GM10248 (cell line): ENCODE data around the gene CACNA1C.

Source experiments
- CTCF ChIA-PET: fragments of 300-600 bp; sonication (Branson Sonifier 250); formaldehyde crosslinking; extraction: SDS; loops from one replicate; lab custom pipeline; 2021; ENCODE audit warnings: antibody characterized with exemption; lab: Yijun Ruan, JAX
- POLR2A ChIA-PET: fragments of 350-650 bp; sonication (Branson Sonifier 250); formaldehyde crosslinking; extraction: SDS; loops from one replicate; lab custom pipeline; 2020; ENCODE audit warnings: antibody characterized with exemption; lab: Yijun Ruan, JAX
- DNase-seq: peaks from one replicate; pipeline ENCODE4 v3.0.0; 2012; ENCODE audit errors: extremely low spot score
- TF ChIP-seq, protein P1 (sequence below): IDR thresholded peaks from 2 replicates; pipeline ENCODE4 v1.5.1; 2012; ENCODE audit warnings: mild to moderate bottlenecking, low read depth; ENCODE audit errors: extremely low read depth, missing control alignments, control extremely low read depth

Gene CACNA1C

DNA sequence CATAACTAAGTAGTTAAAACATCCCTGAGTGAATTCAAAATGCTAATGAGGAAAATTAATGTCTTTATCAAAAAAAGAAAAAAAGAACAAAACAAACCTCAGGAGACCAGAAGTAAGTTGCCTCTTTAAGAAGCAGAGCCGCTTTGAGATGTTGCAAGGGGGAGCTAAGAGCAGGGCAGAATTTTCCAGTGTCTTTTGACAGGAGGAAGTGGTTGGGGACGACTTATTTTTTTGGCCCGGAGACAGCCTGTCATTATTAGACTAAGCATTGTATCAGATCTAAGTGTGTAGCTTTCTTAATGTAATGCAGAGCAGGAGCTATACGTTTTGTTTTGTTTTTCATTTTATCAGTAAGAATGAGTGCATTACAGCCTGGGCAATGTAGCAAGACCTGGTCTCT lies 206.6 kb downstream of the CACNA1C start:
- CTCF ChIA-PET: interaction anchor here (0.6 to 1.1 kb wide), 2 partner anchors 12 to 18 kb away, joined by 3 to 4 read pairs; no protein-coding TSS in a partner anchor
- POLR2A ChIA-PET: no interaction called here

DNA sequence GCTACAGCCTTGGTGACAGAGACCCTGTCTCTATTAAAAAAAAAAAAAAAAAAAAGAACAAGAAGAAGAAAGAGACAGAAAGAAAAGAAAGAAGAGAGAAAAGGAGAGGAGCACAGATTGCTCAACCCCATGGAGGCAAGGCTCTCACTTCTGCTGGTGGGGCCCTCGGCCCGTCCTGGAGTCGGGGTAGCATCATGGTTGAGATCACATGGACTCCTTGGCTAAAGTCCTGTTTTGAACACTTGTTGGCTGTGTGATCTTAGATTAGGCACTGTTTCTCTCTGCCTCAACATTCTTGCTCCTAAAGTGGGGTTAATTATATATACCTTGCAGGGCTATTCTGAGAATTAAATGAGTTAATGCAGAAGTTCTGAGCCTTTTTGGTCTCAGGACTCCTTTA lies 207.7 kb downstream of the CACNA1C start:
- DNase-seq: no peak
- POLR2A ChIA-PET: no interaction called here
- TF ChIP-seq, protein P1, sequence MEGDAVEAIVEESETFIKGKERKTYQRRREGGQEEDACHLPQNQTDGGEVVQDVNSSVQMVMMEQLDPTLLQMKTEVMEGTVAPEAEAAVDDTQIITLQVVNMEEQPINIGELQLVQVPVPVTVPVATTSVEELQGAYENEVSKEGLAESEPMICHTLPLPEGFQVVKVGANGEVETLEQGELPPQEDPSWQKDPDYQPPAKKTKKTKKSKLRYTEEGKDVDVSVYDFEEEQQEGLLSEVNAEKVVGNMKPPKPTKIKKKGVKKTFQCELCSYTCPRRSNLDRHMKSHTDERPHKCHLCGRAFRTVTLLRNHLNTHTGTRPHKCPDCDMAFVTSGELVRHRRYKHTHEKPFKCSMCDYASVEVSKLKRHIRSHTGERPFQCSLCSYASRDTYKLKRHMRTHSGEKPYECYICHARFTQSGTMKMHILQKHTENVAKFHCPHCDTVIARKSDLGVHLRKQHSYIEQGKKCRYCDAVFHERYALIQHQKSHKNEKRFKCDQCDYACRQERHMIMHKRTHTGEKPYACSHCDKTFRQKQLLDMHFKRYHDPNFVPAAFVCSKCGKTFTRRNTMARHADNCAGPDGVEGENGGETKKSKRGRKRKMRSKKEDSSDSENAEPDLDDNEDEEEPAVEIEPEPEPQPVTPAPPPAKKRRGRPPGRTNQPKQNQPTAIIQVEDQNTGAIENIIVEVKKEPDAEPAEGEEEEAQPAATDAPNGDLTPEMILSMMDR: no peak
- CTCF ChIA-PET: no interaction called here

More for the DNA sequence above, 206.6 kb downstream of the CACNA1C start:
- TF ChIP-seq, protein P1: no peak
- no peak for DNase-seq

DNA sequence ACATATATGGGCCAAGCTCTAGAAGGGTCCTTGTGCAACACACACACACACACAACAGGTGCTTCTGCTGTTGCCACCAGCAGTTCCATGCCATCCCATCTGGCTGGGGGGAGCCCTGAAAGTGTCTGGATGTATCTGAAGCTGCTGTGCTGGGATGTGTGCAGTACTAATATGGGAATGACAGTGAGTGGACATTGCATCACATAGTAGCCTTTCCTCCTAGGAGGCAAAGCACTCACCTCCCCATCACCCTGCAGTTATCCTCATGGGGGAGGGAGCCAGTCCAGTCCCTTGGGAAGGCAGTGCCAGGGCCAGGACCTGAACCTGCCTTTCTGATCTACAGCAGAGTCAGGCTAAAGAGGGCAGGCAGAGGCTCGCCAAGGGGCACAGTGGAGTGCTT lies 208.9 kb downstream of the CACNA1C start:
- no peak for DNase-seq
- TF ChIP-seq, protein P1: no peak
- POLR2A ChIA-PET: no interaction called here
- CTCF ChIA-PET: no interaction called here

DNA sequence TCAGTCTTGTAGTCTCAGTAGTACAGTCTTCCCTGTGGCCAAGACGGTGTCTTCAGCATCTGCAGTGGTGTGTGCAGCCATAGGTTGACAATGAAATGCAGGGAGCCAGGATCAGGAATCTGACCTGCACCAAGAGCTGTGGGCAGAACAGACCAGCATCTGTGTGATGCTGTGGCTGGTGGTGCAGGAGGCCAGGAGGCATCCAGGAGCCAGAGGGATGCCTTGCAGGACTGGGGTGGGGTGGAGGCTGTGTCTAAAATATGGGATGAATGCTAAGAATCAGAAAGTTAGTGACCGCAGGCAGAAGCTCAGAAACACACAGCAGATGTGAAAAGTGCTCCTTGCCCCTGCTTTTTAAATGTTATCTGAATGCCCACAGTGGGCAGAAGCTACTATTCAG lies 209.7 kb downstream of the CACNA1C start:
- DNase-seq: no peak
- TF ChIP-seq, protein P1: no peak
- ChIA-PET CTCF (no interaction called here), POLR2A (no interaction called here)

DNA sequence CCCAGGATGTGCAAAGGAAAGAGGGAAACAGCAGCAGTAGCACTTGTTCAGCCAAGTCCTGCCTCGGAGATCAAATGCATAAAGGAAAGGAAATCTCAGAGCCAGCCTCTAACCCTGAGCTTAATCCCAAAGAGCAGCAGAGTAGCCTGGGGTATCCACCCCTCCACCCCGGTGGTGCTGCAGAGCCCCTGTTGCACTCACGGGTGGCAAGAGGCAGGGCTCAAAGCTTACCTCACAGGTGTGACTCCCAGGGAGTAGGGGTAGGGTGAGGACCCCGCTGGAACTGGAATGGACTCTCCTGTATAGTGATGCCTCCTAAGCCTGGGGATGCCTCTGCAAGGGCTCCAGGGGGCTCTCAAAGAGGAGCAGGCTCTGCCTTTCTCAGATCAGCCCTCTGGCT lies 211.1 kb downstream of the CACNA1C start:
- TF ChIP-seq, protein P1: no peak
- DNase-seq: no peak
- POLR2A ChIA-PET: no interaction called here
- CTCF ChIA-PET: no interaction called here

DNA sequence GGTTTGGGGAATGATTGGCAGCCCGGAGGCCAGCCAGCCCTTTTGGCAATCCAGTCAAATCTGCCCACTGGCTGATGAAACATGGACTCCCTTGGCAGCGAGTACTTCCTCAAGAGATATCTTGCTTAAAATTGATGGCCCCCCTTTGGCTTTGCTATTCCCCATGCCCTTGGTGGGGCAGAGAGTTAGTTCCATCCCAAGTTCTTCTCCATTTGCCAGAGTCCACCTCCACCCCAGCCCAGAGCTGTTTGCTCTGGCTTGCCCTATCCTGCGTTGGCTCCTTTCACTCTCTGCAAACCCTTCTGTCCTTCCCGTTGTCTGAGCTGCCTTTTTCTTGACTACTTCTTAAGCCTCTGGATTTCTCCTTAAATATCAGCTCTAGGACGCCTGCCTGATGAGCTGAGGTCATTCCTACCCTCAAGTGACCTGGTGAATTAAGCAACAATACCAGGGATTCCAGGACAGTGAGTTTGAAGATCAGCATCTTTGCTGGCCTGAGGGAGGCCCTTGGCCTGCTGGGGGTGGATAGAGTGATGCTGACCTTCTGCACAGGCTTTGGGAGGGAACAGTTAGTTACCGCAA lies 212.0 kb downstream of the CACNA1C start:
- DNase-seq: no peak
- TF ChIP-seq, protein P1: no peak
- ChIA-PET CTCF (no interaction called here), POLR2A (no interaction called here)
